Stimulated activated CD8-positive, alpha-beta memory T cell treated with anti-CD3 and anti-CD28 coated beads, Interleukin-15, amount 100 ng/mL, for 1 hour (primary cell): Measurements from ENCODE around the gene GGT6.
"Not testable (repeated sequence)": the region's sequence is repeated elsewhere in the genome, so short reads cannot be mapped to it uniquely, and the experiment has no call there.

Experiments
- DNase-seq: peaks from one replicate; pipeline ENCODE4 v3.0.0-alpha.2; 2020; ENCODE audit warnings: low read depth

GGT6 gene, protein sequence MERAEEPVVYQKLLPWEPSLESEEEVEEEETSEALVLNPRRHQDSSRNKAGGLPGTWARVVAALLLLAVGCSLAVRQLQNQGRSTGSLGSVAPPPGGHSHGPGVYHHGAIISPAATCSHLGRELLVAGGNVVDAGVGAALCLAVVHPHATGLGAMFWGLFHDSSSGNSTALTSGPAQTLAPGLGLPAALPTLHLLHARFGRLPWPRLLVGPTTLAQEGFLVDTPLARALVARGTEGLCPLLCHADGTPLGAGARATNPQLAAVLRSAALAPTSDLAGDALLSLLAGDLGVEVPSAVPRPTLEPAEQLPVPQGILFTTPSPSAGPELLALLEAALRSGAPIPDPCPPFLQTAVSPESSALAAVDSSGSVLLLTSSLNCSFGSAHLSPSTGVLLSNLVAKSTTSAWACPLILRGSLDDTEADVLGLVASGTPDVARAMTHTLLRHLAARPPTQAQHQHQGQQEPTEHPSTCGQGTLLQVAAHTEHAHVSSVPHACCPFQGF

DNA sequence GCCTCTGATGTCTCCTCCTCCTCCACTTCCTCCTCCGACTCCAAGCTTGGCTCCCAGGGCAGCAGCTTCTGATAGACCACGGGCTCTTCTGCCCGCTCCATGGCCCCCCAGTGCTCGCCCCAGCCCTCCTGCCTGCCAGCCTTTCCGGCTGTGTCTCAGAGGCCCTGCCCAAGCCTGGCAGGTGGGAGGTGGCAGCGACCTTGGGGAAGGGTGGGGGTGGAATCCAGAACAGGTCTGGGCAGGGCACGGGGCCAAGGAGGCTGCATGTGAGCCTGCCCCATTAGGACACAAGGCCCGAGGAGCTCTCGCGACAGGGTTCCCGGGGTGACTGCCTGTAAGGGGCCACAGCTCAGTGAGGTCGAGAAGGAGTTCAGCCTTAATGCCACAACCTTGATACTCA, at the start of gene GGT6:
Gene GGT6 (minus strand): TSS at position 157 of the 400 bp plus-strand sequence. CDS start 56 bp downstream, at position 101.
- DNase-seq, result no peak

DNA sequence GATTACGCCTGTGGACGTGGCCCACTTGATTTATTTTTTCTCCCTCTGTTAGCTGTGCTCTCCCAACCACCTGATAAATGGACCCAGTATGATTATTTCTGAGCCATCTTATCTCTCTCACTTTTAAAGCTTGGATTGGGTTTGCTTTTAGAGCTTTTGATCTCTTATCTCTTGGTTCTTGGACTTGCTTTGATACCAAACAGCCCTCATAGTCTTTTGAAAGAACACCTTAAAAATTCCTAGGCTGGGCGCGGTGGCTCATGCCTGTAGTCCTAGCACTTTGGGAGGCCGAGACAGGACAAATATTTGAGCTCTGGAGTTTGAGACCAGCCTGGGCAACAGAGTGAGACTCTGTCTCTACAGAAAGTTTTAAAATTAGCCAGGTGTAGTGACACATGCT, 49.8 kb upstream of the GGT6 start:
- no peak for DNase-seq

GRCh38 chr17:4609761-4610160, 49.4 kb upstream of the GGT6 start:
- DNase-seq, result no peak

- DNase-seq, result no peak
These were observed 47.4 kb upstream of the GGT6 start for GRCh38 chr17:4607773-4608187.

DNA sequence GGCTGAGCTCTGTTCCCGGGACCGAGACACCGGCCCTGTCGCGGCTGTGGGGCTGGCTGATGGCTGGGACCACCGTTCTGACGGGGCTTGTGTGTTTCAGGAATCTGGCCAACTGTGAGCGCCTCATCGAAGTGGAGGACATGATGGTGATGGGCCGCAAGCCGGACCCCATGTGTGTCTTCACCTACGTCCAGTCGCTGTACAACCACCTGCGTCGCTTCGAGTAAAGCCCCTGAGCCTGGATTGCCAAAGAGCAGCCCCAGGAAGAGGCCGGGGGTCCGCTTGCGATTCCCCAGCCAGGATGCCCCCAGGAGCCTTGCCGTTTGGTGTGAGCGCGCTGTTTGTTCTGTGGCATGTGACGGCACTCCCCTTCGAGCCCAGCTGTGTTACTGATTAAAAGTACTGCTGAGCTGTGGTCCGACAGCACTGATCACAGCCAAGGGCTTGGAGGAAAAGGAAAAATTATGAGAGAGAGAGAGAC, 46.9 kb upstream of the GGT6 start:
- no peak for DNase-seq

DNA sequence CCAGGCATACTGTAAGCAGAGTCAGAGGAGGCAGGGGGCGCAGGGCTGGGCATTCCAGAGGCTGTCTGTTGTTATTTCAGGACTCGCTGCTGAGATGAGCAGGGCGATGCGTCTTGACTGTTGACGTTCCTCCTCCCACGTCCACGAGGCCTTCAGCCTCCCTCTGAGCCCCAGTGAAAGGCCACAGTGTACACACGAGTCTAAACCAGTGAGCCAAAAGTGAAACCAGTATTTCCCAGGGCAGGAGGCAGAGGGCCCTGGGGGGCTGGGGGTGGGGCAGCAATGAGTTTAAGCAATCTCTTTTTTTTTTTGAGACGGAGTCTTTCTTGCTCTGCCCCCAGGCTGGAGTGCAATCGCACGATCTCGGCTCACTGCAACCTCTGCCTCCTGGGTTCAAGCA, 45.4 kb upstream of the GGT6 start:
- DNase-seq, result no peak

- DNase-seq, result not testable (repeated sequence)
These were observed 44.4 kb upstream of the GGT6 start for GRCh38 chr17:4604736-4605135.

GRCh38 chr17:4604111-4604644, 43.8 kb upstream of the GGT6 start:
- no peak for DNase-seq

DNA sequence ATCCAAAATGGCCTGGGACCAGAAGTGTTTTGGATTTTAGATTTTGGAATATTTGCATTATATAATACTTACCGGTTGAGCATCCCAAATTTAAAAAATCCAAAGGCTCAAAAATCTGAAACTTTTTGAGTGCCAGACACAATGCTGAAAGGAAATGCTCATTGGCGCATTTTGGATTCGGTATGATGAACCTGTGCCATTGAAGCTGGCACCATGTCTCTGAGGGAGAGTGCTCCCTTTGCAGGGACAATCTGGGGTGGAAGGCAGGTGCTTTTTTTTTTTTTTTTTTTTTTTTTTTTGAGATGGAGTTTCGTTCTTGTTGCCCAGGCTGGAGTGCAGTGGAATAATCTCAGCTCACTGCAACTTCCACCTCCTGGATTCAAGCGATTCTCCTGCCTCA, 41.7 kb upstream of the GGT6 start:
- no peak for DNase-seq

GRCh38 chr17:4601326-4601725, 40.9 kb upstream of the GGT6 start:
- no peak for DNase-seq

DNA sequence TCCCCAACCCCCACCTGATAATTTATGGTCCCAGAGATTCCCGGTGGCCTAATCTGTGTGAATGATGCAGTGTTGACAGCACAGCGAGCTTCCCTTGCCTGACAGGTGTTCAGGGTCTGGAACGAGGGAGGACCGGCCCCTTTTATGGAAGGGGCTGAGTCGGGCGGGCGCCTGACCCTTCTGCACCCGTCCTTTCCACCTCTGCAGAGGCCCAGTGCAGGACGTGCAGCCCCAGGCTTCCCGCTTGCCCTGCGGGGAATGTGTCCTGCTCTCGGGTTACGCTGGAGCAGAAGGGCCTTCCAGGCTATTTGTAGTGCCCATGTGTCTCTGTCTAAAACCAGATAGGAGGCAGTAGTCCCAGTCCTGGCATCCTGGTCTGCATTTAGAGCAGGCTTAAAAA, 40.2 kb upstream of the GGT6 start:
- no peak for DNase-seq

DNA sequence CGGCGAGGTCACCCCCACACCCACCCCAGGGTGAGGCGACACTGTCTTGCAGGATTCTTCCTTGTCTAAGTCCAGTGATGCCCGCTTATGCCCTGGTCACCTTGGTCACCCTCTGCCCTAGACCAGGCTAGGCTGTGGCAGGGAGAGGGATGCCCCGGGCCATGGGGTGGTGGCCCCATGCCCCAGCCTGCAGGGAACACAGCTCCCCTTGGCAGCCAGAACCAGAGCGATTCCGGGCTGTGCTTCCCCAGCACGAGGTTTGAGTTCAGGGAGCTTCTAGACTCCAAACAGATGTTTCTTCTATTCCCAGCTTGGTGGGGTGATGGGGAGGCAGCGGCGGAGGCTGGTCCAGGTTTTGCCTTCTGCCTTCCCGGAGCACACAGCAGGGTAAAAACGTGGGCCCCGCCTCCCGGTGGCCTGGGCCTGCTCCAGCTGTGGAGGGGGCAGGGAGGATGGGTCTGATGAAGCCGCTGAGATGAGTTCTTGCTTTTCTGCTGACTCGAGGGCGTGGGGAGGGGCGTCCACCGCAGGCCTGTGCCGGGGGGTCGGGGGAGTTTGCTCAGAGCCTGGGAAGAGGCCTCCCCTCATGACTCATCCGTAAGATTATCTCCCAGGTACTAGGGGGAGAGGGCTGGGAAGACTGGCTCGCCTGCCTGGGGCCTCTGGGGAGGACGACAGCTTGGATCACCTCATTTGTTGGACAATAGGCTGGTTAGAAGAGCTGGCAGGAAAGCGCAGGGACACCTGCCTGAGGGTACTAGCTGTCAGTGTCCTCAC, 39.3 kb upstream of the GGT6 start:
- DNase-seq, result no peak

- no peak for DNase-seq
These were observed 38.6 kb upstream of the GGT6 start for GRCh38 chr17:4598776-4599504.

GRCh38 chr17:4597975-4598374, 37.6 kb upstream of the GGT6 start:
- DNase-seq, result no peak

GRCh38 chr17:4596636-4597380, 36.4 kb upstream of the GGT6 start:
- DNase-seq, result no peak

DNA sequence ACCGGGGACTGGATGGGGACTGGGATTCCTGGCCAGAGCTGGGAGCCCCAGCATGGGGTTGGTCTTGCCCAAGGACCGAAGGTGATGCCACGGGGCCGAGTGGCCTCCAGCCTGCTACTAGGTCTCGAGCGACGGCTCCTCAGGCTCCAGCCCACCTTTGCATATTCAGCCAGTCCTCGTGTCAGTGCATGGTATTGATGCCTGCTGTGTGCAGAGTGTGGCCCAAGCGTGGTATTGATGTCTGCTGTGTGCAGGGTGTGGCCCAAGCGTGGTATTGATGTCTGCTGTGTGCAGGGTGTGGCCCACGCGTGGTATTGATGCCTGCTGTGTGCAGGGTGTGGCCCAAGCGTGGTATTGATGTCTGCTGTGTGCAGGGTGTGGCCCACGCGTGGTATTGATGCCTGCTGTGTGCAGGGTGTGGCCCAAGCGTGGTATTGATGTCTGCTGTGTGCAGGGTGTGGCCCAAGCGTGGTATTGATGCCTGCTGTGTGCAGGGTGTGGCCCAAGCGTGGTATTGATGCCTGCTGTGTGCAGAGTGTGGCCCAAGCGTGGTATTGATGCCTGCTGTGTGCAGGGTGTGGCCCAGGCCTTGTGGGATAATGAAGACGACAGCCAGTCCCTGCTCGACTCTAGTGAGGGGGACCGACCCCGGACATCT, 35.4 kb upstream of the GGT6 start:
- not testable (repeated sequence) for DNase-seq

- no peak for DNase-seq
These were observed 34.7 kb upstream of the GGT6 start for GRCh38 chr17:4594931-4595684.

DNA sequence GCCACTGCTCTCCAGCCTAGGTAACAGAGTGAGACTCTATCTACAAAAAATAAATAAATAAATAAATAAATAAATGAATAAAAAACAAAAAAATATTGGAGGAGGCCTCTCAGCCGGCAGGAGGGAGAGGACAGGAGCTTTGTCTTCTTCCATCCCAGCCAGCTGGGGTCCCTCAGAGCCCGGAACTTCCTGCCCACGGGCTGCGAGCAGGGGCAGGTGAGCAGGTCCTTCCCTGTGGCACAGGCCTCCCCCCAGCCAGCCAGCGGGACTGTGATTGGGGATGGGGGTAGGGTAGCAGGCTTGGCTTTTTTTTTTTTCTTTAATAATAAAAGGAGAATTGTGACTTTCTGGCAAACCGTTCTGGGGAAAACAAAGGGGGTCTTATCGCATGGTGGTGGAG, 34.0 kb upstream of the GGT6 start:
- DNase-seq, result no peak

- no peak for DNase-seq
These were observed 32.6 kb upstream of the GGT6 start for GRCh38 chr17:4593021-4593421.
